GM18861 (cell line): ENCODE data around the gene ATP2B3.

Source experiments
- ATAC-seq: cut with Tn5 transposase; IDR thresholded peaks from one replicate; pipeline ENCODE4 v1.9.1; 2021; ENCODE audit not compliant: unreplicated experiment

The ATP2B3 gene

DNA sequence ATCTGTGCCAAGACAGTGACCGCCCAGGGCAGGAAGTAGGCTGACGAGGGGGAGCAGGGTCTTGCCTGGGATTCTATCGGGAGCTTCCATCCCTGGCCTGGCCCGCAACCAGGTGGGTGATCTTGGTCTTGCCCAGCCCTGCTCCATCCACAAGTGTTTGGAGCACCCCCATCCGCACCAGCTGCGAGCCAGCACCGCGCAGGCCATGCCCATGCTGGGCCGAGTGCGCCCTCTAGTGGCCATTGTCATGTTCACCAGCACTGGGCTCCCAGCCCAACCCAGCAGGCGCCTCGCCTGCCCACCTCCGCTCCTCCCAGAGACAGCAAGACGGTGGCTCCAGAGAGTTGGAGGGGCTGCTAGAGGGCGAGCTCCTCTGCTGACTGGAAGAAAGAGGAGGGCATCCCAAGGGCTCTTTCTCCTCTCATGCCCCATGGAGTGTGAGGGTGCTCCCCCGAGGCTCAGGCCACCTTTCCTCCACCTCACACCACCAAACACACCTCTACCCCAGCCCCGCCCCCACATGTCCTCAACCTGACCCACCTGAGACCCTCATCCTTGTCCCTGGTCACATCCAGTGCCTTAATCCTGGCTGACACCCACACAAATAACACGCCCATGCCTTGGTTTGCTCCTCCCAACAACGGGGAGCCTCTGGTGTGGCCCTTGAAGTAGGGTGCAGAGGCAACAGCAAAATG is 9.8 kb upstream of the ATP2B3 start:
- peak; percentile 81 for ATAC-seq

GRCh38 chrX:153509592-153509991 is 7.8 kb upstream of the ATP2B3 start:
- no peak for ATAC-seq

DNA sequence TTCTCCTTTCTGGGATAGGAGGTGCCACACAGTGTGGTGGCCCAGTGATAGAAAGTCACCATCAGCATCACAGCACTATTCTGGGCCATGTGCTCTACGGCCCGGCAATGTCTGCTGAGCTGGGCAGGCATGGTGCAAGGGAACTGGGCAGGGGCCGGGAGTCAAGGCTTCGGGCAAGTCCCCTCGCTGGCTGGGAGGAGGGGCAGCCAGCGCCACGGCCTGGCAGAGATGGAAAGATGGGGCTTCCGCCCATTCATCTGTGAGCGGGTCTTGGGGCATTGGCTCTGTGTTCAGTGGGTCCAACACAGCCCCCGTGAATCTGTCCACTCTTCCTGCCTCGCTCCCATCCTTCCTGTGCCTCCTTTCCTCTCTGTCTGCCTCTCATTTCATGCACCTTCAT is 7.1 kb upstream of the ATP2B3 start:
- ATAC-seq, result no peak

GRCh38 chrX:153511784-153512500 is 5.5 kb upstream of the ATP2B3 start:
- ATAC-seq, result no peak

GRCh38 chrX:153512501-153512893 is 4.9 kb upstream of the ATP2B3 start:
- ATAC-seq, result no peak

- ATAC-seq, result no peak
Measured at GRCh38 chrX:153513265-153513664, 4.2 kb upstream of the ATP2B3 start.

DNA sequence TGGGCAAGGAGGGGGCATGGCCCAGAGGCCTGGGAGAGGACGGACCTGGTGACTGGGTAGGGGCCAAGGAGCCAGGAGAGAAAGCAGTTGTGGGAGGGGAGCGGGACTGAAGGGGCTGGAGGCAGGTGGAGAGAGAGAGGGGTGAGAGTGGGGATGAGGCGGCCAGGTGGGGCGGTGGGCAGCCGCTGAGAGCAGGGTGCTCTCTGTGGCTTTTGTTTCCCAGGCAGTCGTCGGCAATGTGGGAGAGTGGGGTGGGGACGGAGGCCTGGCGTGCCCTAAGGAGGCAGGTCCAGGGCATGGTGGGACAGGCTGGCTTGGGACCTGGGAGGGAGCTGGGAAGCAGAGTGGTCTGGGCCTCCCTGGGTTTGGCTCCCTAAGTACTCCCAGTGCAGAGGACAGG is 3.2 kb upstream of the ATP2B3 start:
- no peak for ATAC-seq

DNA sequence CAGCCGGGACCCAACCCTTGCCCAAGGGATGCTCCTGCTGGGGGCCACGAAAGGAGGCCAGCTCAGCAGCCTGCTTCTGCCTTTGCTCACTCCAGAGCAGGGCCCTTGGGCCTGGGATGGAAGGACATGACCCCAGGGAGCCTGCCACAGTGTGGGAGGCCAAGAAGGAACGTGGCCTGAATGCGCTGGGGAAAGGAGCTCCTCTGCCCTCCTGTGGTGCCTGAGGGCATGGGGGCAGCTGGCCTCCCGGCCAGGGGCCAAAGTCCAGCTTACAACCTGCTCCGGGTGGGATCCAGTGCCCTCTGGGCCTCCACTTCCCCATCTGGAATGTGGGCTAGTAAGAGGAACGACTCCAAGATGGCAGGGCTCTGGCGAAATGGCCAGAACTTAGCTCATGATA is 2.0 kb upstream of the ATP2B3 start:
- no peak for ATAC-seq

DNA sequence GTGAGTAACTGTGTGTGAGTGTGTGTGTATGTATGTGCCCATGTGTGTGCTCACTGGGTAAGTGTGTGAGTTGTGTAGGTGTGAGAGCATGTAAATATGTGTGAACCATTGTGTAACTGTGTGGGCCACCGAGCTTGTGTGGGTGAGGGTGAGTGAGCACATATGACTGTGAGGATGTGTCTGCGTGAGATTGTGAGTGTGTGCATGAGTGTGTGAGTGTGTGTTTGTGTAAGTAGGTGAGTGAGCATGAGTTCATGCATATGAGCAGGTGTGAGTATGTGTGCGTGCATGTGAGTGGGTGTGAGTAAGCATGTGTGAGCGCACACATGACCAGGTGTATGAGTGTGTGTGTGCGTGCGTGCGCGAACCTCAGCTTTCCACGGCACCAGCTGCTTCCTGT is 1.4 kb upstream of the ATP2B3 start:
- no peak for ATAC-seq

- ATAC-seq, result no peak
Measured at GRCh38 chrX:153517946-153518834, 748 bp downstream of the ATP2B3 start.

- ATAC-seq, result no peak
Measured at GRCh38 chrX:153519569-153520286, 2.3 kb downstream of the ATP2B3 start.

DNA sequence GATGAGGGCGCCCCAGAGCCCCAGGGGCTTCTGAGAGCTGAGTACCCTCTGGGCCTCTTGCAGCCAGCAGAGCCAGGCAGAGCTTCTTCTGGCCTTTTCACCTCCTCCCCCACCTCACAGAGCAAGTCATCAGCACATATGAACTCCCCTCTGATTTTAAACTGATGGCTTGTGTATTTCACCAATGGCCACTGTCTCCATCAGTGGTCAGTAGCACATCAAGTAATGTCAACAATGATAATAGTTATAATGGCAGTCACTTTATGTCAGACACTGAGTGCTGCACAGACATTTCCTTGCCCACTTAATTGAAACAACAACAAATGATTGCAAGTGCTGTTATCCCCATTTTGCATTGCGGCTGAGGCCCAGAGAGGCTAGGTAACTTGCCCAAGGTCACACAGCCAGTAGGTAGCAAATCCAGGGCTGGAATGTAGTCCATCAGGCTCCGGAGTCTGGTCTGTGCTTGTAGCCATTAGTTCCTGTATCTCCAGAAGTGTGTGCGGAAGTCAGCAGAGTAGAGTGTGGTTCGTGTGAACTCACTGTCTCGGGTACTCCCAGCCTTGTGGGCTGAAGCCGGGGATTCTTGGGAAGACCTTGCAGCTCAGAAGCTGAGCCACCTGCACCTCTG is 3.0 kb downstream of the ATP2B3 start:
- ATAC-seq, result no peak

GRCh38 chrX:153521034-153521433 is 3.6 kb downstream of the ATP2B3 start:
- ATAC-seq, result no peak

- ATAC-seq, result no peak
Measured at GRCh38 chrX:153522259-153522658, 4.8 kb downstream of the ATP2B3 start.

DNA sequence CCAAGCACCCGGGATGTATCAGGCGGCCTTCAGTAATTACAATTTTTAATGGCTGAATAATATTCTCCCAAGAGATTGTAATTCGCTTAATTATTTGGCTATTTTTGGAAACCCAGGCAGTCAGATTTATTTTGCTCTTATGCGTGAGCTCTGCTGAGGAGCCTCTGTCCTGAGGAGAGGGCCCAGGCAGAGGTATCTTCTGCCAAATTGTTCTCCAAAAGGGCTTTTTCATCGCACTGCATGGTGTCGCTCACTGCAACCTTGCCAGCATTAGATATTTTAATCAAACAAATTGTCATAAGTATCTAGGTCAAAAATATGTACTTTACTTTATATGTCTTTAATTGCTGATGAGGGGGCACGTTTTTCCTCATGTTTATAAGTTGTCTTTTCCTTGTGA is 5.8 kb downstream of the ATP2B3 start:
- no peak for ATAC-seq

DNA sequence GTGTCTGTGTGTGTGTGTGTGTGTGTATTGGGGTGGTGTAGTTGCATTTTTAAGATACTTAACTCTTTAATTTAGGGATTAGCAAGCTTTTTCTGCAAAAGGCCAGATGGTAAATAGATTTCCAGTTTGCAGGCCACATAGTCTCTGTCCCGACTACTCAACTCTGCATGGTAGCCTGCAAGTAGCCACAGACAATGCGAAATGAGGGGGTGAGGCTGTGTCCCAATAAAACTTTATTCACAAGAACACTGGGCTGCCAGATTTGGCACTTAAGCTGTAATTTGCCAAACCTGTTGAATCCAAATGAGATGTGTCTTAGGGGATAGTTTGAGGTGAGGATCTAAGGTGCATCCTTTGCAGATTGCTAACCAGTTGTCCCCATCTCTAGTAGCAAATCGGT is 6.8 kb downstream of the ATP2B3 start:
- no peak for ATAC-seq

DNA sequence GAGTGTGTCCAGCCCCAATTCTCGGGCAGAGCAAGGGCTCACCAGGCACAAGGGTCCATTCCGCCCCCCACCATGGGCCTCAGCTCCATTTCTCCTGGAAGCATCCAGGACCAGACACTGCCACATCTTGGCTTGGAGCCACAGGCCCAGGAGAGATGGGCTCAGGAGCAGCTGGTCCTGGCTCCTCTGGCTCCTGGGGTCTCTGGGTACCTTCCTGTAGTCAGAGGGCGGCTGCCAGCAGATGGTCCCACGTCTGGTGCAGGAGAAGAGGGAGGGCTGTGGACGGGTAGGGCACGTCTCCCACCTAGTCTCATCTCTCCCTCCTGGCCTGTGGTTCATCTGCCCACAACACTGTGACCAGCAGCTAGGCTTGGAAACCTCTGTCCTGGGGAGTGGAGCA is 8.0 kb downstream of the ATP2B3 start:
- ATAC-seq, result no peak

DNA sequence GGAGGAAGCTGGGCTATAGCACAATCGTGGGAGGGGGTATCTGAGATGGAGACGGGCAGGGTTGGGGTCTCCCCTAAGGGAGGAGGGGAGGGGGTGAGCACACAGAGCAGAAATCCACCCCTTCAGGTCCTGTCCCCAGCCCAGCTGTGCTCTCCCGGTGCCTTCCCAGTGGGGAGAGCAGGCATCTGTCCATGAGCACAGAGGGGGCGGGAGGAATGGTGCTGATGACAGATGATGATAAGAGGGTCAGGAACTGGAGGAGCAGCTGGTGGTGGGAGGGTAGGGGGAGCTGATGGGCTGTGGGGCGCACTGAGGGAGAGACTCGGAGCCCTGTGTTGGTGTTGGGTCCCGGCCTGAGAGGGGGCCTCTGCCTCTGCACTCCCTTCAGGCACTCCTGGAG is 8.6 kb downstream of the ATP2B3 start:
- ATAC-seq, result no peak

GRCh38 chrX:153526801-153527200 is 9.4 kb downstream of the ATP2B3 start:
- ATAC-seq, result no peak

GRCh38 chrX:153527208-153527607 is 9.8 kb downstream of the ATP2B3 start:
- ATAC-seq, result no peak
